HG03108 (cell line): ENCODE results near the gene TMEM135.
"Not testable (repeated sequence)": the region's sequence is repeated elsewhere in the genome, so short reads cannot be mapped to it uniquely, and the experiment has no call there.

ENCODE experiments used
- ATAC-seq: cut with Tn5 transposase; IDR thresholded peaks from one replicate; pipeline ENCODE4 v1.9.1; 2021; ENCODE audit warnings: moderate library complexity; ENCODE audit not compliant: unreplicated experiment

The TMEM135 gene

GRCh38 chr11:87037450-87038234 is at the start of gene TMEM135:
Gene TMEM135 (plus strand): TSS chr11:87037934. CDS start chr11:87038046, 112 bp downstream.
- peak; percentile 100 for ATAC-seq

GRCh38 chr11:86988351-86988881 is 49.3 kb upstream of the TMEM135 start:
- ATAC-seq: no peak

- ATAC-seq: no peak
Observed at GRCh38 chr11:86990031-86990430, 47.7 kb upstream of the TMEM135 start.

GRCh38 chr11:86990515-86990914 is 47.2 kb upstream of the TMEM135 start:
- no peak for ATAC-seq

GRCh38 chr11:86991341-86991740 is 46.4 kb upstream of the TMEM135 start:
- no peak for ATAC-seq

- ATAC-seq: not testable (repeated sequence)
Observed at GRCh38 chr11:86992340-86992739, 45.4 kb upstream of the TMEM135 start.

- no peak for ATAC-seq
Observed at GRCh38 chr11:86993031-86993430, 44.7 kb upstream of the TMEM135 start.

GRCh38 chr11:86996953-86997570 is 40.7 kb upstream of the TMEM135 start:
- ATAC-seq: no peak

- no peak for ATAC-seq
Observed at GRCh38 chr11:86999388-86999787, 38.3 kb upstream of the TMEM135 start.

GRCh38 chr11:86999859-87000753 is 37.6 kb upstream of the TMEM135 start:
- no peak for ATAC-seq

GRCh38 chr11:87002918-87003317 is 34.8 kb upstream of the TMEM135 start:
- ATAC-seq: no peak

GRCh38 chr11:87004281-87004680 is 33.5 kb upstream of the TMEM135 start:
- ATAC-seq: not testable (repeated sequence)

GRCh38 chr11:87005569-87005921 is 32.2 kb upstream of the TMEM135 start:
- ATAC-seq: no peak

GRCh38 chr11:87006035-87006434 is 31.7 kb upstream of the TMEM135 start:
- no peak for ATAC-seq

GRCh38 chr11:87007963-87008362 is 29.8 kb upstream of the TMEM135 start:
- ATAC-seq: no peak

- no peak for ATAC-seq
Observed at GRCh38 chr11:87012089-87012488, 25.6 kb upstream of the TMEM135 start.

GRCh38 chr11:87012673-87013072 is 25.1 kb upstream of the TMEM135 start:
- no peak for ATAC-seq

- ATAC-seq: no peak
Observed at GRCh38 chr11:87013912-87014825, 23.6 kb upstream of the TMEM135 start.

- ATAC-seq: no peak
Observed at GRCh38 chr11:87015645-87016044, 22.1 kb upstream of the TMEM135 start.

GRCh38 chr11:87019613-87020271 is 18.0 kb upstream of the TMEM135 start:
- no peak for ATAC-seq
